Cardiac muscle cell (in vitro differentiated cells and primary cell): ENCODE results near the gene OR52E5. TPM values are rescaled to one million over a fixed set of nuclear protein-coding genes. Genes with fewer than 3 reads are reported as not detected.
A peak's percentile ranks its signal among the peaks of the same experiment; 100 is the strongest.

Source experiments
- DNase-seq, 2 donors: peaks; one replicate each; pipeline versions ENCODE4 v3.0.0 to v3.0.0-alpha.2; 2010 to 2017; ENCODE audit warnings: low read depth in 1 of 2, low spot score in 1 of 2
- H3K27ac ChIP-seq: fragments of 200-600 bp; sonication (generic); 2 replicates; pipeline ENCODE4 v1.5.1; 2016
- H3K27me3 ChIP-seq: fragments of 200-600 bp; sonication (generic); 2 replicates; pipeline ENCODE4 v1.6.0; 2016; ENCODE audit warnings: control low read depth
- H3K36me3 ChIP-seq: fragments of 200-600 bp; sonication (generic); 2 replicates; pipeline ENCODE4 v1.5.1; 2016; ENCODE audit warnings: control low read depth
- H3K4me1 ChIP-seq: fragments of 200-600 bp; sonication (generic); 2 replicates; pipeline ENCODE4 v1.8.1; 2017; ENCODE audit warnings: low read depth, mild to moderate bottlenecking, mixed run types
- H3K4me3 ChIP-seq: fragments of 200-600 bp; sonication (generic); 2 replicates; pipeline ENCODE4 v1.5.1; 2016; ENCODE audit warnings: mild to moderate bottlenecking
- H3K9me3 ChIP-seq: fragments of 200-600 bp; sonication (generic); 2 replicates; pipeline ENCODE4 v1.5.1; 2017; ENCODE audit warnings: low read depth, mild to moderate bottlenecking, control low read depth
- polyA plus RNA-seq: library from polyadenylated mRNA; unstranded; fragments of >200 nt; fragmentation: Nextera tagmentation; extraction: Ambion mirVana; gene quantifications from 2 replicates; pipeline ENCODE4 v1.2.1, GENCODE V29; 2016
- total RNA-seq: library from RNA; depleted of rRNA; stranded (reverse); fragments of >200 nt; gene quantifications from 2 replicates; pipeline ENCODE4 v1.2.3, GENCODE V29; 2016
- TF ChIP-seq, protein P1 (sequence below): IDR thresholded peaks from 2 replicates; pipeline ENCODE4 v1.5.1; 2012; ENCODE audit warnings: low read depth, mild to moderate bottlenecking, low read length

OR52E5 gene
- total and polyA plus RNA-seq, 2 experiments from 2014 or later, result not detected

DNA sequence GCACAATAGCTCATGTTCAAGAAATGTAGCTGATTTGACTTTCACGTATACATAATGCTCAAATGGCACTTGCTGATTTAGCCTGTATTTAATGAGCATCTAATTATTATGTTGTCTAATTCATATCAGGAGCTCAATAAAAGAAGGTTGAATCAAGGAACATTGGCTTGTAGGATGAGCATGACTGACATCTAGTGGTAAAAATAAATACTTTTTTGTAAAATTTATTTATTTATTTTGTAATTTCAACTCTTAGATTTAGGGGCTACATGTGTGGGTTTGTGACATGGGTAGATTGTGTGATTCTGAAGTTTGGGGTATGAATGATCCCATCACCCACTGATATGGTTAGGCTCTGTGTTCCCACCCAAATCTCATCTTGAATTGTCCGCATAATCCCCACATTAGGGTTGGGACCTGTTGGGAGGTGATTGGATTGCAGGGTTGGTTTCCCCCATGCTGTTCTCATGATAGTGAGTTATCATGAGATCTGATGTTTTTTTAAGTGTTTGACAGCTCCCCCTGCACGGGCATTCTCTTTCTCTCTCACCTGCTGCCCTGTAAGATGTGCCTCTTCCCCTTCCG is 1.7 kb upstream of the OR52E5 start:
- peak in 1 of 2 donors; percentile 15 for DNase-seq
- no peaks in the 10 kb centered on the region for H3K27me3 ChIP-seq
- H3K36me3 ChIP-seq, result no peaks in the 10 kb centered on the region
- no peak overlapping the region for H3K27ac ChIP-seq
- H3K9me3 ChIP-seq, result no peaks in the 10 kb centered on the region
- H3K4me3 ChIP-seq, result no peak overlapping the region
- TF ChIP-seq, protein P1, sequence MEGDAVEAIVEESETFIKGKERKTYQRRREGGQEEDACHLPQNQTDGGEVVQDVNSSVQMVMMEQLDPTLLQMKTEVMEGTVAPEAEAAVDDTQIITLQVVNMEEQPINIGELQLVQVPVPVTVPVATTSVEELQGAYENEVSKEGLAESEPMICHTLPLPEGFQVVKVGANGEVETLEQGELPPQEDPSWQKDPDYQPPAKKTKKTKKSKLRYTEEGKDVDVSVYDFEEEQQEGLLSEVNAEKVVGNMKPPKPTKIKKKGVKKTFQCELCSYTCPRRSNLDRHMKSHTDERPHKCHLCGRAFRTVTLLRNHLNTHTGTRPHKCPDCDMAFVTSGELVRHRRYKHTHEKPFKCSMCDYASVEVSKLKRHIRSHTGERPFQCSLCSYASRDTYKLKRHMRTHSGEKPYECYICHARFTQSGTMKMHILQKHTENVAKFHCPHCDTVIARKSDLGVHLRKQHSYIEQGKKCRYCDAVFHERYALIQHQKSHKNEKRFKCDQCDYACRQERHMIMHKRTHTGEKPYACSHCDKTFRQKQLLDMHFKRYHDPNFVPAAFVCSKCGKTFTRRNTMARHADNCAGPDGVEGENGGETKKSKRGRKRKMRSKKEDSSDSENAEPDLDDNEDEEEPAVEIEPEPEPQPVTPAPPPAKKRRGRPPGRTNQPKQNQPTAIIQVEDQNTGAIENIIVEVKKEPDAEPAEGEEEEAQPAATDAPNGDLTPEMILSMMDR, result peak; percentile 39
- no peaks in the 10 kb centered on the region for H3K4me1 ChIP-seq

GRCh38 chr11:5899534-5899933 is 6.5 kb downstream of the OR52E5 start:
- no peaks in the 10 kb centered on the region for H3K4me1 ChIP-seq
- no peaks in the 10 kb centered on the region for H3K27me3 ChIP-seq
- H3K9me3 ChIP-seq, result no peaks in the 10 kb centered on the region
- TF ChIP-seq, protein P1, result no peak
- no peak overlapping the region for H3K4me3 ChIP-seq
- no peak for DNase-seq
- no peaks in the 10 kb centered on the region for H3K36me3 ChIP-seq
- H3K27ac ChIP-seq, result no peak overlapping the region

DNA sequence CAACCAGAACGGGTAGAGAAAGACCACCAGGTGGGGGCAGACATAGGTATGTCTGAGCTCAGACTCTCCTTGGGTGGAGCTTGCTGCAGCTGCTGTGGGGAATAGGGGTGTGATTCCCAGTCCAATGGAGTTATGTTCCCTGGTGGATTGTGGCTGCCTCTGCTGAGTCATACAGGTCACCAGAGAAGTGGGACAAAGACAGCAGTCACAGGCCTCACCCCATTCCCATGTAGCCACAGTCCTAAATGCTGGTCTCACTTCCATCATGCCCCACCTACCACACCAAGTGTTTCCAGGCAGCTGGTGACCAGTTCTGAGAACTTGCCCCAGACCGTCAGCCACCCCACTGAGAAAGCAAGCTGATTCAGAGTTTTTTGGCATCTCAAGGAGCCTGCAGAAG is 17.5 kb downstream of the OR52E5 start:
- no peaks in the 10 kb centered on the region for H3K27me3 ChIP-seq
- H3K4me1 ChIP-seq, result no peaks in the 10 kb centered on the region
- no peaks in the 10 kb centered on the region for H3K9me3 ChIP-seq
- TF ChIP-seq, protein P1, result no peak
- H3K36me3 ChIP-seq, result no peaks in the 10 kb centered on the region
- no peak overlapping the region for H3K27ac ChIP-seq
- no peak for DNase-seq
- H3K4me3 ChIP-seq, result no peak overlapping the region

GRCh38 chr11:5922749-5923426 is 29.9 kb downstream of the OR52E5 start:
- no peaks in the 10 kb centered on the region for H3K4me1 ChIP-seq
- no peak overlapping the region for H3K4me3 ChIP-seq
- H3K27ac ChIP-seq, result no peak overlapping the region
- H3K9me3 ChIP-seq, result no peaks in the 10 kb centered on the region
- TF ChIP-seq, protein P1, result no peak
- H3K36me3 ChIP-seq, result no peaks in the 10 kb centered on the region
- no peak for DNase-seq
- H3K27me3 ChIP-seq, result no peaks in the 10 kb centered on the region

- no peak overlapping the region for H3K27ac ChIP-seq
Measured at GRCh38 chr11:5923427-5923776, 30.4 kb downstream of the OR52E5 start.

More at GRCh38 chr11:5923427-5923776, 30.4 kb downstream of the OR52E5 start:
- H3K9me3 ChIP-seq, result no peaks in the 10 kb centered on the region
- no peaks in the 10 kb centered on the region for H3K4me1 ChIP-seq
- DNase-seq, result no peak
- no peaks in the 10 kb centered on the region for H3K27me3 ChIP-seq
- H3K4me3 ChIP-seq, result no peak overlapping the region
- H3K36me3 ChIP-seq, result no peaks in the 10 kb centered on the region
- TF ChIP-seq, protein P1, result no peak
